Activated CD8-positive, alpha-beta T cell treated with anti-CD3 and anti-CD28 coated beads for 36 hours (primary cell): ENCODE data around the gene GSDME. TPM values are rescaled to one million over a fixed set of nuclear protein-coding genes. Genes with fewer than 3 reads are reported as not detected.

ENCODE experiments used
- ATAC-seq: fragments of 200-7000 bp; cut with Tn5 transposase; one replicate; pipeline ENCODE4 v1.10.0; 2021; ENCODE audit warnings: mild to moderate bottlenecking, moderate library complexity
- CTCF ChIA-PET: fragments of 350-600 bp; sonication (Branson Sonifier 250); formaldehyde crosslinking; loops from one replicate; lab custom pipeline; 2021; ENCODE audit warnings: antibody characterized with exemption; lab: Charles Lee
- POLR2A ChIA-PET: fragments of 350-600 bp; sonication (Branson Sonifier 250); formaldehyde crosslinking; loops from one replicate; lab custom pipeline; 2021; ENCODE audit warnings: antibody characterized with exemption; lab: Charles Lee
- DNase-seq: peaks from one replicate; pipeline ENCODE4 v3.0.0-alpha.2; 2020
- H3K27ac Mint-ChIP-seq: one replicate; pipeline ENCODE4 v1.8.0; 2021; ENCODE audit warnings: mild to moderate bottlenecking, mixed read lengths
- H3K27me3 Mint-ChIP-seq: one replicate; pipeline ENCODE4 v1.8.0; 2021; ENCODE audit warnings: mixed read lengths
- H3K36me3 Mint-ChIP-seq: one replicate; pipeline ENCODE4 v1.8.0; 2021; ENCODE audit warnings: low read depth, mixed read lengths
- H3K4me1 Mint-ChIP-seq: one replicate; pipeline ENCODE4 v1.8.0; 2021; ENCODE audit warnings: low read depth, mixed read lengths
- H3K4me3 Mint-ChIP-seq: one replicate; pipeline ENCODE4 v1.8.0; 2021; ENCODE audit warnings: mild to moderate bottlenecking, moderate library complexity, mixed read lengths
- H3K9me3 Mint-ChIP-seq: one replicate; pipeline ENCODE4 v1.8.0; 2021; ENCODE audit warnings: mixed read lengths
- intact Hi-C: fragments of 100-400 bp; cut with micrococcal nuclease; formaldehyde crosslinking; loops from one replicate; pipeline ENCODE4 v1.10.0; 2022
- total RNA-seq, 2 experiments: library from RNA; stranded (reverse); gene quantifications; one replicate each; pipeline ENCODE4 v1.2.3, GENCODE V29; 2021
- TF ChIP-seq, protein P1 (sequence below): fragments of 200-600 bp; IDR thresholded peaks from one replicate; pipeline ENCODE4 v1.8.0; 2022; ENCODE audit warnings: antibody characterized with exemption, mild to moderate bottlenecking

GSDME gene
- total RNA-seq, 2 experiments from 2014 or later = 5.2 to 6.1 TPM

GRCh38 chr7:24751484-24751883, 5.8 kb downstream of the GSDME start:
- Mint-ChIP-seq H3K4me1 (peaks cover 22% of the 10 kb centered on the region), H3K4me3 (no peak overlapping the region), H3K27me3 (peaks cover 24% of the 10 kb centered on the region), H3K36me3 (no peaks in the 10 kb centered on the region), H3K9me3 (no peaks in the 10 kb centered on the region), H3K27ac (no peak overlapping the region)
- ChIA-PET POLR2A (interaction anchor here (1.7 kb wide), 1 partner anchor 373 kb away, joined by 6 read pairs; no protein-coding TSS in a partner anchor), CTCF (no interaction called here)
- intact Hi-C loops = loop anchor here (10.0 kb wide), 1 partner anchor 177 kb away; the partner anchor contains the start of gene PALS2
- DNase-seq (no peak), ATAC-seq (no peak)
- TF ChIP-seq, protein P1, sequence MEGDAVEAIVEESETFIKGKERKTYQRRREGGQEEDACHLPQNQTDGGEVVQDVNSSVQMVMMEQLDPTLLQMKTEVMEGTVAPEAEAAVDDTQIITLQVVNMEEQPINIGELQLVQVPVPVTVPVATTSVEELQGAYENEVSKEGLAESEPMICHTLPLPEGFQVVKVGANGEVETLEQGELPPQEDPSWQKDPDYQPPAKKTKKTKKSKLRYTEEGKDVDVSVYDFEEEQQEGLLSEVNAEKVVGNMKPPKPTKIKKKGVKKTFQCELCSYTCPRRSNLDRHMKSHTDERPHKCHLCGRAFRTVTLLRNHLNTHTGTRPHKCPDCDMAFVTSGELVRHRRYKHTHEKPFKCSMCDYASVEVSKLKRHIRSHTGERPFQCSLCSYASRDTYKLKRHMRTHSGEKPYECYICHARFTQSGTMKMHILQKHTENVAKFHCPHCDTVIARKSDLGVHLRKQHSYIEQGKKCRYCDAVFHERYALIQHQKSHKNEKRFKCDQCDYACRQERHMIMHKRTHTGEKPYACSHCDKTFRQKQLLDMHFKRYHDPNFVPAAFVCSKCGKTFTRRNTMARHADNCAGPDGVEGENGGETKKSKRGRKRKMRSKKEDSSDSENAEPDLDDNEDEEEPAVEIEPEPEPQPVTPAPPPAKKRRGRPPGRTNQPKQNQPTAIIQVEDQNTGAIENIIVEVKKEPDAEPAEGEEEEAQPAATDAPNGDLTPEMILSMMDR = no peak

DNA sequence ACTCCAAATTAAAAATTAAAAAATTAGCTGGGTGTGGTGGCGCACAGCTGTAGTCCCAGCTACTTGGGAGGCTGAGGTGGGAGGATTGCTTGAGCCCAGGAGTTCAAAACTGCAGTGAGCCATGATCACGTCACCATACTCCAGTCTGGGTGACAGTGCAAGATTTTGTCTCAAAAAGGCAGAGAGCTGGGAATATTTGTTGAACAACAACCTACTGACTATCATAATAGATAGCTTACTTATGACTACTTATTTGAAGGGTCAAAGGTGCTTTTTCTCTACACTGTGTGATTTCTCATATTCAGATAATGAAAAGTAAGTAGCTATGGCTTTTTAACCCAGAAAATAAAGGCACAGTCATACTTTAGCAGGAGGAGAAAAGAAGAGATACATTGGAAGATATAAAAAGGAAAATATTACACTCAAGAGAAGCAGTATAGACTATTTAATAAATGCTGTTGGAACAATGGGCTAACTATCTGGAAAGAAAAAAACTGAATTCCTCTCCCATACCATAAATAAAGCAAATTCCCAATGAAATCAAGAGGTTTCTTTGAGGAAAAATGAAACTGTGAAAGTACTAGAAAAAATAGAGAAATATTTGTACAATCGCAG, 6.7 kb downstream of the GSDME start:
- TF ChIP-seq, protein P1 = no peak
- H3K36me3 Mint-ChIP-seq = no peaks in the 10 kb centered on the region
- H3K4me3 Mint-ChIP-seq = no peak overlapping the region
- no peaks in the 10 kb centered on the region for H3K9me3 Mint-ChIP-seq
- intact Hi-C loops = loop anchor here (10.0 kb wide), 1 partner anchor 176 kb away; the partner anchor contains the start of gene PALS2
- peaks cover 13% of the 10 kb centered on the region for H3K4me1 Mint-ChIP-seq
- no peak for DNase-seq
- no peak overlapping the region for H3K27ac Mint-ChIP-seq
- no peak for ATAC-seq
- POLR2A ChIA-PET = interaction anchor here (1.7 kb wide), 1 partner anchor 374 kb away, joined by 6 read pairs; no protein-coding TSS in a partner anchor
- peaks cover 30% of the 10 kb centered on the region for H3K27me3 Mint-ChIP-seq
- CTCF ChIA-PET = interaction anchor here (0.9 to 3.1 kb wide), 2 partner anchors 70 to 348 kb away, joined by 3 to 11 read pairs; no protein-coding TSS in a partner anchor

DNA sequence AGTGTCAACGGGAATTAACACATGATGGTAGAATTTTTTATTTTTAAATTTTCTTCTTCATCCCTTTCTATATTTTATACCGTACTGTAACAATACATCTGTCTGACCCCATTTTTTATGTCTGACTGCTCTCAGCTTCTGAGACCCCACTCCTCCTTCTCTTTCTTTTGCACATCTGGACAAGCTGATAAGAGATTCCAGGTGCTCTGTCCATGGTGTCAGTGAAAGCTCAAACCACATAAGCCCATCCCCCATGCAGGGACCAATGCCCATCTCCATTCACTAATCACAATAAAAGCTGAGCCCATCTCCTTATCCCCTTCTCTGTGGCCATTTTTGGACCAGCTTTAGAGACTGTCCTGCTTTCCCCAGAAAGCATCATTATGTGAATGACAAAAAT, 8.7 kb downstream of the GSDME start:
- no peaks in the 10 kb centered on the region for H3K9me3 Mint-ChIP-seq
- H3K4me3 Mint-ChIP-seq = no peak overlapping the region
- H3K4me1 Mint-ChIP-seq = no peaks in the 10 kb centered on the region
- no peak for ATAC-seq
- ChIA-PET POLR2A (no interaction called here), CTCF (interaction anchor here (1.4 to 3.1 kb wide), 3 partner anchors 10 to 350 kb away, joined by 3 to 11 read pairs (median 4); no protein-coding TSS in a partner anchor)
- TF ChIP-seq, protein P1 = no peak
- H3K27ac Mint-ChIP-seq = no peak overlapping the region
- intact Hi-C loops = no loop called here
- no peaks in the 10 kb centered on the region for H3K36me3 Mint-ChIP-seq
- DNase-seq = no peak
- peaks cover 31% of the 10 kb centered on the region for H3K27me3 Mint-ChIP-seq

DNA sequence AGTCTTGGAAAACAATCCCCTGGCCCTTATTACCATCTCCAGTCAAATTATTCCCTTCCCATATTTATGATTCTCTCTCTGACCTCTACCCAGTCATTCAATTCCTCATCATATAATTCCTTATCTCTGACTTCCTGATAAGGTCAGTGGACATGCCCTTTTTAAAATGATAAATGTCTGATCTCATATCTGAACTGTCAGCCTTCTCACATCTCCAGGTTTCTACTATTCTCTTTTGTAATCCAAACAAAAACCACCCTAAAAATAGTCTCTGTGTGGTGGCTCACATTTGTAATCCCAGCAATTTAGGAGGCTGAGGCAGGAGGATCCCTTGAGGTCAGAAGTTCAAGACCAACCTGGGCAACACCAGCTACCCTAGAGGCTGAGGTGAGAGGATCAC, 11.9 kb downstream of the GSDME start:
- H3K4me3 Mint-ChIP-seq = no peak overlapping the region
- DNase-seq (no peak), ATAC-seq (no peak)
- no peaks in the 10 kb centered on the region for H3K36me3 Mint-ChIP-seq
- POLR2A ChIA-PET = no interaction called here
- CTCF ChIA-PET = no interaction called here
- no peaks in the 10 kb centered on the region for H3K4me1 Mint-ChIP-seq
- H3K27ac Mint-ChIP-seq = no peak overlapping the region
- peaks cover 22% of the 10 kb centered on the region for H3K27me3 Mint-ChIP-seq
- TF ChIP-seq, protein P1 = no peak
- intact Hi-C loops = no loop called here
- H3K9me3 Mint-ChIP-seq = no peaks in the 10 kb centered on the region

- H3K4me1 Mint-ChIP-seq = no peaks in the 10 kb centered on the region
- no peak overlapping the region for H3K27ac Mint-ChIP-seq
- peaks cover 18% of the 10 kb centered on the region for H3K27me3 Mint-ChIP-seq
- CTCF ChIA-PET = no interaction called here
- no peak for DNase-seq
- ATAC-seq = no peak
- POLR2A ChIA-PET = no interaction called here
- H3K9me3 Mint-ChIP-seq = peaks cover 7% of the 10 kb centered on the region
- intact Hi-C loops = no loop called here
- TF ChIP-seq, protein P1 = no peak
- no peaks in the 10 kb centered on the region for H3K36me3 Mint-ChIP-seq
- H3K4me3 Mint-ChIP-seq = no peak overlapping the region
Measured at GRCh38 chr7:24743471-24743870, 13.8 kb downstream of the GSDME start.
